K562 (cell line): Measurements from ENCODE around the gene OR51G2. TPM values are rescaled to one million over a fixed set of nuclear protein-coding genes. Genes with fewer than 3 reads are reported as not detected.

ENCODE experiments used
- AFF1 ChIP-seq, 2 experiments: fragments of 450-650 bp; IDR thresholded peaks; 2 replicates each; pipeline ENCODE4 v1.6.1; 2018; ENCODE audit warnings: mild to moderate bottlenecking in 2 of 2, low read depth in 1 of 2; ENCODE audit not compliant: partially characterized antibody in 2 of 2
- ARID1B ChIP-seq: fragments of 450-650 bp; IDR thresholded peaks from 2 replicates; pipeline ENCODE4 v1.6.1; 2016; ENCODE audit warnings: antibody characterized with exemption, mild to moderate bottlenecking, inconsistent platforms
- FOXJ2 ChIP-seq: fragments of 200-800 bp; sonication (Bioruptor generic); IDR thresholded peaks from 2 replicates; pipeline ENCODE4 v1.6.1; 2016; ENCODE audit warnings: missing genetic modification characterization, missing compliant biosample characterization
- GTF2B ChIP-seq: IDR thresholded peaks from 2 replicates; pipeline ENCODE4 v1.6.1; 2011; ENCODE audit not compliant: insufficient read length; ENCODE audit errors: extremely low read depth
- RBFOX2 ChIP-seq: fragments of 200-400 bp; formaldehyde crosslinking; IDR thresholded peaks from 2 replicates; pipeline ENCODE4 v1.6.1; 2017; ENCODE audit warnings: low read depth, mild to moderate bottlenecking, low read length, moderate library complexity
- RERE ChIP-seq: sonication (generic); formaldehyde crosslinking; IDR thresholded peaks from 2 replicates; pipeline ENCODE4 v1.8.0; 2023; ENCODE audit warnings: missing genetic modification reagents, mild to moderate bottlenecking, borderline replicate concordance
- SMARCC2 ChIP-seq: fragments of 450-650 bp; IDR thresholded peaks from 2 replicates; pipeline ENCODE4 v1.6.1; 2017; ENCODE audit warnings: antibody characterized with exemption, moderate library complexity, mild to moderate bottlenecking, low read depth
- SREBF2 ChIP-seq: sonication (generic); formaldehyde crosslinking; IDR thresholded peaks from 2 replicates; pipeline ENCODE4 v1.4.0; 2020; ENCODE audit warnings: mild to moderate bottlenecking, missing genetic modification reagents
- TAL1 ChIP-seq: fragments of 450-650 bp; IDR thresholded peaks from 2 replicates; pipeline ENCODE4 v1.6.1; 2016; ENCODE audit warnings: mild to moderate bottlenecking
- TEAD4 ChIP-seq, 2 experiments: sonication (generic) in 1 of 2; formaldehyde crosslinking in 1 of 2; IDR thresholded peaks; 2 replicates each; pipeline versions ENCODE4 v1.6.1 to v1.8.0; 2012 to 2022; ENCODE audit warnings: borderline replicate concordance in 1 of 2, inconsistent platforms in 1 of 2, low read length in 1 of 2, mild to moderate bottlenecking in 1 of 2, missing genetic modification reagents in 1 of 2
- ZNF224 ChIP-seq: sonication (generic); formaldehyde crosslinking; IDR thresholded peaks from 2 replicates; pipeline ENCODE4 v1.8.0; 2022; ENCODE audit warnings: mild to moderate bottlenecking, missing genetic modification reagents
- ZNF592 ChIP-seq: fragments of 450-650 bp; IDR thresholded peaks from 2 replicates; pipeline ENCODE4 v1.6.1; 2017; ENCODE audit warnings: antibody characterized with exemption, mild to moderate bottlenecking
- ZNF785 ChIP-seq: fragments of 250-450 bp; sonication (Bioruptor Pico); IDR thresholded peaks from 2 replicates; pipeline ENCODE4 v1.4.0; 2020; ENCODE audit warnings: mild to moderate bottlenecking
- polyA plus RNA-seq, 8 experiments: library from polyadenylated mRNA; depleted of rRNA in 4 of 8; stranded (reverse) in 5 of 8; unstranded in 3 of 8; fragments of >200 nt; fragmentation: Nextera tagmentation in 2 of 8; fragmentation: Illumina TruSeq in 1 of 8; extraction: Ambion mirVana in 2 of 8; extraction: Trizol in 1 of 8; gene quantifications; 2 replicates each; pipeline versions ENCODE4 v1.2.1 to v1.2.3, GENCODE V29; 2011 to 2014; ENCODE audit warnings: inconsistent platforms in 1 of 8, missing spikeins in 1 of 8
- total RNA-seq, 7 experiments: library from RNA; depleted of rRNA in 6 of 7; stranded (reverse); fragments of >200 nt in 6 of 7; fragmentation: Illumina TruSeq in 2 of 7; extraction: Trizol in 2 of 7; gene quantifications; 2 replicates each; pipeline versions ENCODE4 v1.2.1 to v1.2.3, GENCODE V29; 2011 to 2021; ENCODE audit warnings: low replicate concordance in 1 of 7

The OR51G2 gene
- total and polyA plus RNA-seq, 9 of the 15 experiments (the other 6 are each of a cell fraction or from before 2014, with no cell fraction given), result not detected

- no peak for TF ChIP-seq SREBF2 (CRISPR knock-in tag)
- TF ChIP-seq RERE (CRISPR knock-in tag), result no peak
- TF ChIP-seq TEAD4 (IDR thresholded peaks at IDR 0.05; ENCODE audit: low read length), result peak; percentile 45; the same call in 1 of the 2 replicates
- TF ChIP-seq TEAD4 (CRISPR knock-in tag; IDR thresholded peaks at IDR 0.05; ENCODE audit: borderline replicate concordance), result no peak
- no peak for TF ChIP-seq FOXJ2
- peak; percentile 25; the same call in 1 of the 2 replicates for TF ChIP-seq TAL1
- TF ChIP-seq AFF1 (IDR thresholded peaks at IDR 0.05; ENCODE audit: low read depth in 1 of 2, partially characterized antibody in 2 of 2), result no peak
- TF ChIP-seq GTF2B, result no peak
- no peak for TF ChIP-seq ZNF785 (CRISPR knock-in tag)
- no peak for TF ChIP-seq ZNF592
- TF ChIP-seq SMARCC2, result no peak
- TF ChIP-seq RBFOX2, result no peak
- no peak for TF ChIP-seq ZNF224 (CRISPR knock-in tag)
- 0 out of 2 replicates have a peak, but pooled peaks have one; percentile 45 for TF ChIP-seq ARID1B
Observed at GRCh38 chr11:4882543-4882942, 36.6 kb downstream of the OR51G2 start (continued).
